ENCODE measurements around the gene HSPBP1. TPM values are rescaled to one million over a fixed set of nuclear protein-coding genes. Genes with fewer than 3 reads are reported as not detected.

HSPBP1 gene
- total RNA-seq, 1 donor from 2014 or later: 31.2 TPM

DNA sequence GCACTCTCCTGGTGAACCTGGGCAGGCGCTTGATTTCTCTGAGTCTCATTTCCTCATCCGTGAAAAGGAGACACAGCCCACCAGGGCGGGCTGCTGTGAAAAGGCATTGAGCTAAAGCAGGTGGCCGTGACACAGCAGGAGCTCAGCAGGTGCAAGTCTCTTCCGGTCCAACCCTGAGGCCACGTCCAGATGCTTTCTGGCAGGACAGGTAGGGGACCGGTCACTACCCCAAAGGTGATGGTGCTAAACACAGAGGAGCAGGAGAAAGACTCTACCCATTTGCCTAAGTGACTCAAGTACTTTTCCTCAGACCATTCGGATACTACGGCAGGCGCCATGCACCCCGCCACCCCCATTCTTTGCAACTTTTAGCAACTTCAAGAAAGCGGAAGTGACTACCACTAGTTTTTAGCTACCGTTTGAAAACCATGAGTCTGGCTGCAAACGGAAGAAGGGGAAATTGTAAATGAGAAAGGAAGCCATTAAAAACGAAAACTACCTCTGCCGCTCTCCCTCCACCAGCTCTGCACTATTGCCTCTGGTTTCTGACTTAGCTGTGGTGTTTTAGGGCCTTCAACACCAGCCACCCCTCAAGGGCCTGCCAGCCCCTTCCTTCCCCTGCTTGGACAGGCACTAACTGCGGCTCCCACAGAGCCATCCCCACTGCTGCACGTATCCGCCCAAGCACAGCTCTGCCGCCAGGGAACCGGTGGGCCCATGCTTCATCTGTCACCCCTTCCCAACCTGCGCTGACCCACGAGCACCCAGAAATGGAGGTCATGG lies 25.9 kb downstream of the HSPBP1 start:
- ATAC-seq: no peak

DNA sequence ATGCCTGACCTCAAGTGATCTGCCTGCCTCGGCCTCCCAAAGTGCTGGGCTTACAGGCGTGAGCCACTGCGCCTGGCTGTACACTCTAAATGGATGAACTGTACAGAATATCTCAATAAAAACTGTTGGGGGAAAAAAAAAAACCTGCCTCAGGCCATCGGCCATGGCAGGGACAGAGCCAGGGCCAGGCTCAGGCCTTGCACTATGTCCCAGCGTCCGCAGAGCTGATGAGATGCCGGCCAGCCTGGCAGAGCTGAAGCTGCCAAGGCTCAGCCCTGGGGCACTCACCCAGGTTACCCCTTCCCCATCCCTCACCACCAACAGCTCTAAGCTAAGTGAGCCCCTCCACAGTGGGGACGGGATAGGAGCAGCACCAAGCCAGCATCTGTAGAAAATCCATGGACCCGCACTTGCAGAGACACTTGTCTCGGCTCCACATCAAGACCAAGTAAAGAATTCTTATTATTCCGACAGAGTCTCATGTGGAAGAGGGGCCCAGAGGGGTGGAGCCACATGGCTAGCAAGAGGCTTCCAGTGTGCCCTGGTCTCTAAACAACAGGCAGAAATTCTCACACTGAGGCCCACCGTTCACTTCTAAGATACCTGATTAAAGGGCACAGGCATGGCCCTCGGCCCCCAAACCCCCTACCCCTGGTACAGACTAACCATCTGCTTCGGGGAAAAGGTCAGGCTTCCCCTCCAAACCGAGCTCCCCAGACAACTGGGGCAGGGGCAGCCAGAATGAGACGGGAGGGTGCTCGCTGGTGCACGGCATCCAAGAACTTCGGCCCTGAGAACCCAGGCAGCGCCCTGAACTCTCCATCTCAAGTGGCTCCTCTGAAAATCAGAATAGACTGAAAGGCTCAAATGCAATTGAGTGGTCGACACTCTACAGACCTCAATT lies 26.9 kb downstream of the HSPBP1 start:
- no peak for ATAC-seq

DNA sequence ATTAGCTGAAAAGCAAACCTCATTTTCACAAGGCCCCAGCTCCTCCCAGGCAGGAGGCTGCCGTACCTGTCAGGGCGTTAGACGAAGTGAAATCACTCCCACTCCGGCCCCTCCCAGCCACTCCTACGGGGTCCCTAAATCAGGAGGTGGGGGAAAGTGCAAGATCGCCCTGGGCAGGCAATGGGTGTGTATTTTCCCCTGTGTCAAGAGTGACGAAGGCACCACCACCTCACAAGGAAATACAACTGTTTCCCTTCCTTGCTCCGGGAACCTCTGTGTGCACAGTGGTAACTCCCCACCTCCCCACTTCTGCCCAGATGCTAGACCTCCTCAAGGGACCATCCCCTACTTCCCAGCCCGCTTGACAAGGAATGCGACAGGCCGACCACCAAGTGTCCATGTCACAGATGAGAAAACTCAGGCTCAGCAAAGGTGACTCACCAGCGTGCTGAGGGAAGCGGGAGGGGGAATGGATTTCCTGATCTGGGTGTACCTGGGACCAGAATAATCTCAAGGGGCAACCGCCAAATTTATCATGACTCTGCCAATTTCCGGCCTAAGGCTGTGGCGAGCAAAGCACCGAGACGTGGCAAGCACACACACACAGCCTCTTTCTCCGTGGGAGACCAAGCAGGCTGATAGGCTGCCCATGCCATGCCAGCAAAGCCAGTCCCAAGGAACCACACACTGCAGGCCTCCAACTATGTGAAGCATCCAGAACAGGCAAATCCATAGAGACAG lies 28.4 kb downstream of the HSPBP1 start:
- peak; percentile 59 for ATAC-seq

DNA sequence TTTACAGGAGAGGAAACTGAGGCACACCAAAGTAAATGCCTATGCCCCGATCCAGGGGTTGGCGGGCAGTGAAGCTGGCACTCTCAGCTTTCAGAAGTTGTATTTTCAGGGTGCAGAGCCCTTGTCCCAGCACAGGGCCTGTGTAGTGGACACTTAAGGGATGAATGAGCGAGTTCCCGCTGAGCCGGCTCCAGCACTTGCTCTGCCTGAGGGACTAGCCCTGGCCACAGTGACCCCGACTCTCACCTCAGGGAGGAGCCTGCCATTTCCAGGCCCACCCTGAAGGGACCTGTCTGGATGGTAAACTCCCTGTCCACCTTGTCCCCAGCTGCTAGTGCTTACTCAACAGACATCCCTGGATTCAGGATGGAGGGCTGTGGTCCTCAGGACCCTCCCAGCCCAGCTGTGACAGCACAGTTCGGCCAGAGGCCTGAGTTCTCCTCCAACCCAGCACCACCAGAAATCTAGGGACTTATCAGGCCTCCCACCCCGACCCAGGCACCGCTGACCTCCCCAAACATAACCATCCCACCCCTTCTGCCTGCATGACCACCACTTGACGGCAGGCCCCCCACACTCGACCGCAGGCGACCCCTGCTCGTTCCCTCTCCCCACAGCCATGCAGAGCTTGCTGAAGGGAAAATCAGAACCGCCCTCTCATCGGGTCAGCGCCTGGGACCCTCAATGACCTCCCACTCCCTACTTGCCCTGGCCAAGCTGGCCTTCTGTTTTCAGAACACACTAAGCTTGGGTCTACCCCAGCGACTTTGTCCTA lies 29.5 kb downstream of the HSPBP1 start:
- ATAC-seq: no peak

DNA sequence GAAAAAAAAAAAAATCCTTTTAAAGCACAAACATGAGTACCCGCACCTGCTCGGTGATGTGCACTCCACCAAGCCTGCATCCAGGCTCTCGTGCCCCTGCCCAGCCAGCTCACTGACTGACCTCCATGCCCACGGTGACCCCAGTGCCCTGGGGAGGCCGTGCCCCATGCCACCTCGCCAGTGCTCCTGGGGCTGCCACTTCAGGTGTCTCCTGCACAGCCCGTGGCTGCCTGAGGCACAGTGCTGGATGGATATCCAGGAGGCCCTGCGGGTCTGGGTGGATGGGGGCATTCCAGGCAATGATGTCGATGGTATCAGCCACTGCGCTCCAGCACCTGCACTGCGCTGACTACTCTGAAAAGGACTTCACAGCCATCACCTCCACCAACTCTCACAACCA lies 30.1 kb downstream of the HSPBP1 start:
- ATAC-seq: no peak

DNA sequence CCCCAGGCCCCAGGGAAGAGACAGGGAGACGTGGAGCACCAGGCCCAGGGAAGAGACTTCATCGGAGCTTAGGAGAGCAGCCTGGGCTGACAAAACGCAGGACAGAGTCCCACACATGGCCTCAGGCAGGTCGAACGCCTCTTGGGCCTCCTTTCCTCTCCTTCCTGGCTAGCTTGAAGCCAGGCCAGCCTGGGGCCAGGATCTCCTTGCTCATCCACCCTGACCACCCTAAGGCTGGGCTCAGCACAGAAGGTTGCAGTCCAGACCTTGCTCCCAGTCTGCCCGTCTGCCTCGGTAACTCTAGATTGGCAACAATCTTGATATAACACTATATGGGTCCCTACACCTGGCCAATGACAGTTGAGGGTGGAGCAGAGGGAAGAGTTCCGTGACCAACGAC lies 31.2 kb downstream of the HSPBP1 start:
- ATAC-seq: no peak

DNA sequence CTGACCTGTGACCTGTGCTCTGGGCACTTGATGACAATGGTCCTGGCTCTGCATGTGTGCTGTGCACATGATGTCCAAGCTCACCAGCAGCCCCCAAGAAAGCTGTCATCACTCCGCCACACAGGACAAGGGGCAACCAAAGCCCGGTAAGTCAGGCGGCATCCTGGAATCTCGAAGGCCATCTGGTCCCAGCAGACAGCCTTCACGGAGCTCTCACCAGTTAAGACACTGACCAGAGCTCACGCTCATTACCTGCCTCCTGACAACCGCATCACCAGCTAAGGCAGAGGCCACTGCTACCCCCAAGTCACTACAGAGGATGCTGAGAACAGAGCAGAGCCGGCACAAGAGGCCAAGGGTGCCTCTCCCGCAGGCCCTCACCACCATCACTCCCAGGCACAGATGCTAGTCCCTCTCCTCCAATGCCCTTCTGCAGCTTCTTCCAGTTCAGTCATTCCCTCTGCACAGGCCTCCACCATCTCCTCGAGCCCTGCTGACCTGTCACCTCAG lies 31.7 kb downstream of the HSPBP1 start:
- ATAC-seq: no peak

DNA sequence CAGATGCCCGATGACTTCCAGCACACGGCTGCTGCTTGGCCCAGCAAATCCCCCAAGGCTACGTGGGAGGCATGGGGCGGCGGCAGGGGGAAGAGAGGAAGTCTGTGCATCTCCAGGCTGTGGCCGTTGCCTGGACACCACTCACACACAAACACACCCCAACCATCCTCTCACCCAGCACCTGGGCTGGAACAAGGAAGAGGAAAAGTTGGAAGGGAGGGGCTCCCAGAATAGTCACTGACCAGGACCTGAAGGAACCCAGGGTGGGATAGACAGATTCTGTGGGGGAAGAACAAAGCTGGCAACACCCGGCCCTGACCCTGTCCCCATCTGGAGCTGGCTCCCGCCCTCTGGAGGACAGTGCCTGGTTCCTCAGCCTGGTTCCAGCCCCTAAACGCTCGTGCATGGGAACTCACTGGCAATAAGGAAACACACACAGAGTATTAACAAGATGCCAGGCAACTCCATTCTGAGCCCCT lies 32.2 kb downstream of the HSPBP1 start:
- ATAC-seq: peak; percentile 43

DNA sequence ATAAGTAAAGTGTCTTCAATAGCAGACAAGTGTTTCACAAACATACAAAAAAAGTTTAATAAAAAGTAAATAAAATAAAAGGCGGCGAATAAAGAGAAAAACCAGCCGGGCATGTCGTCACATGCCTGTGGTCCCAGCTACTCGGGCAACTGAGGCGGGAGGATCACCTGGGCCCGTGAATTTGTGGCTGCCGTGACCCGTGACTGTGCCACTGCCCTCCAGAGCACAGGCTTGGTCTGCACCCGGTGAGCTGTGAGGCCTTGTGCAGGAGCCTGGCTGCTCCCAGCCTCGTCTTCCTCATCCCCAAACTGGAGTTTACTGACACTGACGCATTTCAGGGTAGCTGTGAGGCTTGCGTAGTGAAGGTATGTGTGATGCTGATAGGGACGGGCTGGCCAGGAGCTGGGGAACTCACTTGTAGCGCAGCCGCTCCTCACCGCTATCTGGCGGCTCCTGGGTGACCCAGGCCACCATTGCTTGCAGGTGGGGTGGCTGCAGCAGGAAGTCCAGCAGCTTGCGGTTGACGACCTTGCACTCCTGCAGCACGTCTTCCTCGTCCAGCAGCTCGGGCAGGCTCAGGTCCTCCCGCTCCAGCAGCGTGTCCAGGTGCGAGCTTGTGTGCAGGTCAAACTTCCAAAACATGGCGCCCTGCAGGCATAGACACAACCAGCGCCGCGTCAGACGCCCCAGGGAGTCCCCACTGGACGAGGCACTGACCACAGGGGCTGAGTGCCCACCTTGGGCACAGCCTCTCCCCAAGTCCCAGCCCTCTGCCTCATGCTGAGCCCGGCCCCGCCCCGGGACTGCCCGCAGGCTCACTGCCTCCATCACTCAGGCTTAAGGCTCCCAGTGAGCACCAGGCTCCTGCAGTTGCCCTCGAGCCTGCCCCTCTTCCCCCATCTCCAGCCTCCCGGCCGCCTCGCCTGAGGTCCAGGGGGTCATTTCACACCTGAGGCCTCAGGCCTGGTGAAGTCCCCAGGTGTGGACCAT lies 33.2 kb downstream of the HSPBP1 start:
- no peak for ATAC-seq

DNA sequence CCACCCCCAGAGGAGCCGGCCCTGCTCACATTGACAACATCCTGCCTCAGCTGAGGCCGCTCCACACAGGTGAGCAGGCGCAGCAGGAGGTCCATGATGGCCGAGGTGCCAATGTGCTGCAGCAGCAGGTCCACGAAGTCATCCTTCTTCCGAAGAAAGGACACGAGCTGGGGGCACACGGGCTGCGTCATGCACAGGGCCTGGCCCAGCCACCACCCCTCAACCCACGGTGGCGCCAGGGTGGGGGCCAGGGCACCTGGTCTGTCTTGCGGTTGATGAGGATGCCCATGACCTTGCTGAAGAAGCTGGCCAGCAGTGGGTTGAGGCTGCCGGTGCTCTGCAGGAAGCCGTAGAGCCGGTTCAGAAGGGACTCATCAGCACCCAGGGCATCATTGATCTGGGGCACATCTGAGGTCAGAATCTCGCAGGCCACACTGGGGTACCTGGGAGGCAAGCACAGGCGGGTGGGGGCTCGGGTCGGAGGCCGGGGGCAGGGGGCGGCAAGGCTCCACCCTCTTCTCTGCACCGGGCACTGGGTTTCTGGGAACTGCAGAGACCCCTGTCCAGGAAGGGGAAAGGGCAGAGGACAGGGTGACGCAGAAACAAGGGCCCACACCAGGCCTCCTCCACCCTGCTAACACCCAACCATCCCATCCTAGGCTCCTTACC lies 34.5 kb downstream of the HSPBP1 start:
- no peak for ATAC-seq

DNA sequence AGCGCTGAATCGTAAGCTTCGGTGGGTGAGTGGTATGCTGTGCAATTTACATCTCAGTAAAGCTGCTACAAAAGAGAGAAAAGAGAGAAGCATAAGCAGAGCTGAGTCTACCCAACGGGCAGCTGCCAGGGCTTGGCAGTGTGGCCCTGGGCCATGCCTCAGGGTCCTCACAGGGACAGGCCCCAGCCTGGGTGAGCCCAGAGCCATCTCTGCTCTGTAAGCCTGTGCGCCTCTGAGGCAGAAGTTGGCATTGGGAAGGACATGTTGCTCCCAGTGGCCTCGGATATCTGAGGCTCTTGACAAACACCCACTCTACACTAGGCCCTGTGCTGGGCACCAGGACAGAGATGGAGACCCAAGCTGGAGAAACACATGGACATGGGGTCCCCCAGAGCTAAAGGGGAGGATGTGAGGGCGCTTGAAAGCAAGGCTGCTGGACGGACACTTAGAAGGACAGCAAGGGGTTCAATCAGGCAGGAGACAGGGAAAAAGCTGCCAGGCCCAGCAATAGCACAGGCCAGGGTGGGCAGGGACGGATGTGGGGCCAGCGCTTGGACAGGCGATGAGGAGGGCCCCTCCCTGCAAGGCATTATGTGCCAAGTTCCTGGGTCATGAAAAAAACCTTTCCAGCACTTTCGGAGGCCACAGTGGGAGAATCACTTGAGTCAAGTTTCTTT lies 35.8 kb downstream of the HSPBP1 start:
- no peak for ATAC-seq

DNA sequence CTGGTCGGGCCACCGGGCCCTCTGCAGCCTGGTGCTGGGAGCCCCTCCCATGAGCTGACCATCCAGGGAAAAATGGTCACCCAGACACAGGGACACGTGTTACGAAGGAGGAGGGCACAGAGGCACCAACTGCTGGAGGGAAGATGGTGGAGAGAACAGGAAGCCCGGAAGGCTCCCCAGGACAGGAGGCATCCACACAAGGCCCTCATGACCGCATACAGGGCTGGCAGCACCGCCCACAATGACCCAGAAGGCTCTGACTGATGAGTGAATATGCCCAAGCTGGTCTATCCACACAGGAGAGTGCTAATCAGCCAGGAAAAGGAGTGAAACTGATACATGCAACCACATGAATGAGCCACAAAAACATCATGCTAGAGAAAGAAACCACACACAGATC lies 37.4 kb downstream of the HSPBP1 start:
- no peak for ATAC-seq

DNA sequence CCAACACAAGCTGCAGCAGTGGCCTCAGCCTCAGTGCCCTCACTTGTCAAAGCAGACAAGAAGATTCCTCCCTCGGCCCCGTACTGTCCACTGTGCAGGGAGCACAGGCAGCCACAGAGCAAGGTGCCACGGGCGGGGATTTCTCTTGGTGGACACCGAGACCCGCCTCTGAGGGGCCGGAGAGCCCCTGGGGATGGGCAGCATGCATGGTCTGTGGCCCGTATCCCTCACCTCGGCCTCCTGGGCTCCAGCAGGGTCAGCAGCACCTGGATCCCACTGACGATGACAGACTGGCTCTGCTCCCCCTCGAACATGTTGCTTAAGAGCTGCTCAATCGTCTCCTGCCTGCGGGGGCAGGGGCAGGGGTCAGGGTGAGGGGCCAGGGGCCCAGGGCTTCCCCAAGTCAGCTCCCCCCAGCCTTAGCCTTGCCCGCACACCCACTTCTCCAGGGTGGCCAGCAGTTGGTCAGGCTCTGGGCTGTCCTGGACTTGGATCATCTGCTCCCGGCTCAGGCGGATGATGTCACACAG lies 37.9 kb downstream of the HSPBP1 start:
- no peak for ATAC-seq

DNA sequence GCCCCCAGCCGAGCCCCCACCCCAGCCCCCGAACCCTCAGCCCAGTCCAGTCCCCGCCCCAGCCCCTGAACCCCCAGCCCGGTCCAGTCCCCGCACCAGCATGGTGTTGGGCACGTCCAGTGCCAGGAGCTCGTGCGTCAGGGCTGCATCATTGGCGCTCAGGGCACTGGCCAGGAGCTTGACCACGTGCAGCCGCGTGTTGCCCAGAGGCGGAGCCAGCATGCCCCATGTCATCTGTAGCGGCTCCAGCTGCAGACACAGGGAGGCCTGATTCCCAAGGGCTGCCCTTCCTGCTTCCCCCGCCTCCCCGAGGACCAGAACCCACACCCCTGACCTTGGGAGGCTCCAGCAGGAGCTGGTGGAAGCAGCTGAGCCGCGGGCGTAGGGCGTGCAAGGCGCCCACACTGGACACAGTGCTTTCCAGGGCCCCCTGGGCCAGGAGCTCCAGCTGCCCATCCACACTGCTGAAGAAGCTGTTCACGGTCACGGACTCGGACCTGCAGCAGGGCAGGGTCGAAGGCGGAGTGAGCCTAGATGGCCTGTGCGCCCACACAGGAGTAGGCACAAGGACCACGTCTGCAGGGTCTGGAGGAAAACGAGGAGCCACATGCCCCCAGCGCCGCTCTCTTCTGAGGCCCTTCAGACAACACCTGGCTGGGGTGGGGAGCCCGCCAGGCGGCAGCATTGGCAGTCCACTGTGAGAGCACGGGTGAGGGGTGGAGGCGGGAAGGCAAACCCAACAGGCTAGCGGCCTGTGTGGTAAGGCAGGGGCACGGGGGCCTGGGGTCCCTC lies 38.6 kb downstream of the HSPBP1 start:
- ATAC-seq: no peak

DNA sequence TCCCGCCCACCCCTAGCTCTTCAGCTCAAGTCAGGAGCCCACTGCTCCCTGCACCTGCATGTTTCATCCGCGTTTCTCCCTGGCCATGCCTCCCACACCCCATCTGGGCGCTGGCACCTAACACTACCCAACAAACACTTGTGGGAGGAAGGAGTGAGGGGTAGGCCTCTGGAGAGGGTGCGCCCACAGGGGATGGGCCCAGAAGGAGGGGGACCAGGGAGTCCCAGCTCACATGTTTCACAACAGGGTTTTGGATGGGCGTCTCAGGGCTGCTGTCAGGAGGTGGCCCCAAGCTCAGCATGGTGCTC lies 39.2 kb downstream of the HSPBP1 start:
- no peak for ATAC-seq

DNA sequence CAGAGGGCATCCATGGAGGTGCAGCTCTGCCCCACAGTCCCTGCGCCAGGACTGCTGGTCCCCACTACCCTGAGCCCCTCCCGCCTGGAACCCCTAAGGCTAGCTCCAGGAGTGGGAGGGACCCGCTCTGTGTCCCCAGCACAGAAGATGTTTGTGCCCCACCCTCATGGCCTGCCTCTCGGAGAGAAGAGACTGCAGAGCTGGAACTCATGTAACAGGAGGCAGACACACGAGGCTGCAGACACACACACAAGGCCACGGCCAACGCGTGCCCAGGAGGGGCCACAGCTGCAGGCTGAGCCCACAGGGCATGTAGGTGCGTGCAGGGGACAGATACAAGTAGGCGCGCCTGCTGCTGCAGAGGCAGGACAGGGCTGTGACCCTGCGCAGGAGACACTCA lies 40.9 kb downstream of the HSPBP1 start:
- ATAC-seq: no peak

DNA sequence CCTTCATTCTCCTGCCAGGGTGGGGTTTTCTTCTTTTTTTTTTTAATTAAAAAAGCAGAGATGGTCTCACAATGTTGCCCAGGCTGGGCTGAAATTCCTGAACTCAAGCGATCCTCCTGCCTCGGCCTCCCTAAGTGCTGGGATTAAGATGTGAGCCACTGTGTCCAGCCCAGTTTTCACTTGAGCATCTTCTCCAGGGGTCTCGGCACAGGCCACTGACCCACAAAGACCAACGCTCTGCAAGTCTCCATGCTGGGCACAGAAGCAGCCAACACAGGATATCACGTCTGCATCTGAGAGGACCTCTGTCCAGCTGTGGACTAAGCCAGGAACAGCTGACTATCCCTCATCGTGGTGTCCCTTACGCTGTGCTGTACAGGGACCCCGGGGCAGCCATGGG lies 41.9 kb downstream of the HSPBP1 start:
- ATAC-seq: no peak

DNA sequence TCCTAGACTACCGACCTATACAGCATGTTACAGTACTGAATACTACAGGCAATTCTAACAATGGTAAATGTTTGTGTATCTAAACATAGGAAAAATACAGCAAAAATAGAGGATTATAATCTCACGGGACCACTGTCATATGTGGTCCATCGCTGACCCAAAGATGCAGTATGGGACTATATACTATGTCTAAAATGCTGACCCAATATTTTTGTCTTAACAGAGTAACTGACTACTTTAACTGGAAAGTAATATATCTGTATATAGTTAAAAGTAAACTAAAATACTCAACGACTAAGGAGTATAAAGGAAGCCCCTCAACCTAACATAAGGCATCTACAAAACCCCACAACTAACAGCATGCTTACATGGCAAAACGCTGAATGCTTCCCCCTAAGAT lies 46.9 kb downstream of the HSPBP1 start:
- ATAC-seq: no peak

DNA sequence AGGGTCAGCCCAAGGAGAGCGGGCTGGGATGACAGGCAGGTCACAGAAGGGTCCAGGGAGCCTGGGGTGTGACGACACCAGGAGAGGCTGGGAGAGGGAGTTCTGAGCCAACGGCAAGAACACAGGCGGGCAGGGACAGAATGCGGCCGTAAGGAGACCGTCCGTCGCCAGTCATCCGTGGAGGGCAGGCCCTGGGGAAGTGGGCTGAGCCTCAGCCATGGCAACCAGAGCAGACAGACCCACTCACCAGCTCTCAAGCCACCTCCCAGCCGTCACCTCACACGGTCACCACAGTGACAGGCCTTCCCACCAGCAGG lies 47.7 kb downstream of the HSPBP1 start:
- ATAC-seq: no peak
